ENCODE results near the gene ALOX12B. TPM values are rescaled to one million over a fixed set of nuclear protein-coding genes. Genes with fewer than 3 reads are reported as not detected.

Gene ALOX12B
- total RNA-seq, 1 donor from 2014 or later = 0.08 TPM

GRCh38 chr17:8126491-8127066 lies 39.1 kb upstream of the ALOX12B start:
- H3K36me3 ChIP-seq (ENCODE audit: control insufficient read depth, insufficient read depth, low read length) = no peaks in the 10 kb centered on the region
- H3K4me3 ChIP-seq (ENCODE audit: low read depth, low read length) = peak overlapping the region; percentile 70
- TF ChIP-seq CTCF (IDR thresholded peaks at IDR 0.05; ENCODE audit: insufficient read depth, low read length, poor library complexity, severe bottlenecking) = no peak
- DNase-seq (ENCODE audit: low read depth) = no peak
- peaks cover 30% of the 10 kb centered on the region for H3K27me3 ChIP-seq (ENCODE audit: control insufficient read depth, insufficient read depth, low read length)

GRCh38 chr17:8125947-8126490 lies 38.5 kb upstream of the ALOX12B start:
- H3K4me3 ChIP-seq (ENCODE audit: low read depth, low read length) = peak overlapping the region; percentile 70
- H3K36me3 ChIP-seq (ENCODE audit: control insufficient read depth, insufficient read depth, low read length) = no peaks in the 10 kb centered on the region
- no peak for DNase-seq (ENCODE audit: low read depth)
- H3K27me3 ChIP-seq (ENCODE audit: control insufficient read depth, insufficient read depth, low read length) = peaks cover 30% of the 10 kb centered on the region
- TF ChIP-seq CTCF (IDR thresholded peaks at IDR 0.05; ENCODE audit: insufficient read depth, low read length, poor library complexity, severe bottlenecking) = no peak

- Histone ChIP-seq H3K27me3 (ENCODE audit: control insufficient read depth, insufficient read depth, low read length) (peaks cover 30% of the 10 kb centered on the region), H3K4me3 (ENCODE audit: low read depth, low read length) (peak overlapping the region; percentile 70), H3K36me3 (ENCODE audit: control insufficient read depth, insufficient read depth, low read length) (no peaks in the 10 kb centered on the region)
- no peak for TF ChIP-seq CTCF (IDR thresholded peaks at IDR 0.05; ENCODE audit: insufficient read depth, low read length, poor library complexity, severe bottlenecking)
- DNase-seq (ENCODE audit: low read depth) = no peak
Measured at GRCh38 chr17:8125154-8125946, 37.8 kb upstream of the ALOX12B start.

- Histone ChIP-seq H3K36me3 (ENCODE audit: control insufficient read depth, insufficient read depth, low read length) (no peaks in the 10 kb centered on the region), H3K4me3 (ENCODE audit: low read depth, low read length) (no peak overlapping the region), H3K27me3 (ENCODE audit: control insufficient read depth, insufficient read depth, low read length) (peaks cover 30% of the 10 kb centered on the region)
- no peak for DNase-seq (ENCODE audit: low read depth)
- no peak for TF ChIP-seq CTCF (IDR thresholded peaks at IDR 0.05; ENCODE audit: insufficient read depth, low read length, poor library complexity, severe bottlenecking)
Measured at GRCh38 chr17:8124350-8125153, 37.0 kb upstream of the ALOX12B start.

- Histone ChIP-seq H3K27me3 (ENCODE audit: control insufficient read depth, insufficient read depth, low read length) (peaks cover 30% of the 10 kb centered on the region), H3K36me3 (ENCODE audit: control insufficient read depth, insufficient read depth, low read length) (no peaks in the 10 kb centered on the region), H3K4me3 (ENCODE audit: low read depth, low read length) (peak within 1 kb of the TSS; percentile 38)
- TF ChIP-seq CTCF (IDR thresholded peaks at IDR 0.05; ENCODE audit: insufficient read depth, low read length, poor library complexity, severe bottlenecking) = no peak
- DNase-seq (ENCODE audit: low read depth) = no peak
Measured at GRCh38 chr17:8123695-8124349, 36.3 kb upstream of the ALOX12B start, which contains the start of gene HES7. TSS of gene HES7 (minus strand) at chr17:8124106. CDS start at chr17:8124084, 22 bp downstream.
